Nephron progenitor cell (in vitro differentiated cells): ENCODE data around the gene LRIG1.

Experiments used
- DNase-seq: peaks from one replicate; pipeline ENCODE4 v3.0.0; 2021
- H3K27ac Mint-ChIP-seq: 2 replicates; pipeline ENCODE4 v1.8.0; 2021; ENCODE audit warnings: mild to moderate bottlenecking, moderate library complexity, mixed read lengths
- H3K27me3 Mint-ChIP-seq: 2 replicates; pipeline ENCODE4 v1.8.0; 2021; ENCODE audit warnings: mild to moderate bottlenecking, low read depth, mixed read lengths; ENCODE audit not compliant: poor library complexity
- H3K36me3 Mint-ChIP-seq: 2 replicates; pipeline ENCODE4 v1.8.0; 2021; ENCODE audit warnings: low read depth, mixed read lengths
- H3K4me1 Mint-ChIP-seq: 2 replicates; pipeline ENCODE4 v1.8.0; 2021; ENCODE audit warnings: mixed read lengths
- H3K4me3 Mint-ChIP-seq: 2 replicates; pipeline ENCODE4 v1.8.0; 2021; ENCODE audit warnings: mild to moderate bottlenecking, moderate library complexity, mixed read lengths
- H3K9me3 Mint-ChIP-seq: 2 replicates; pipeline ENCODE4 v1.8.0; 2021; ENCODE audit warnings: mild to moderate bottlenecking, moderate library complexity, mixed read lengths
- CTCF ChIP-seq: fragments of 200-600 bp; sonication (generic); IDR thresholded peaks from 2 replicates; pipeline ENCODE4 v1.5.0; 2021; ENCODE audit warnings: antibody characterized with exemption

LRIG1 gene

DNA sequence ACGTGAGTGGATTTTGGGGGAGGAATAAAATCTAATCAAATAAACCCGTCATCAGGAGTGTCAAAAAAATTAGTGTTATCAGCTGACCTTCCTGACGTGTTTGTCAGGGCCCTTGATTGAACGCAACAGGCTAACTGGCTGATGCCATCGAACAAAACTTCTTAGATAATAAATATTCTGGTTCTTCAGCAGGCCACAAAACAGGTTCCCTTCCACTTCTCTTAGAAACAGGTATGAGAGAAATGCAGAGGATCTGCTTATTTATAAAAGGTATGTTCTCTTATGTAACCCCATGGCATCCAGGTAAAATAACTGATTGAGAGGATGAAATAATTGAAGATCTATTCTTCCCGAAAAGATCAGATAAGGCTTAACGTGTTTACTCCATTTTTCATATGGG lies 7.6 kb upstream of the LRIG1 start:
- Mint-ChIP-seq H3K4me1 (peaks cover 26% of the 10 kb centered on the region), H3K9me3 (peaks cover 13% of the 10 kb centered on the region), H3K27me3 (peaks cover 19% of the 10 kb centered on the region), H3K36me3 (peaks cover 4% of the 10 kb centered on the region), H3K4me3 (no peak overlapping the region), H3K27ac (no peak overlapping the region)
- no peak for TF ChIP-seq CTCF
- no peak for DNase-seq

- Mint-ChIP-seq H3K4me3 (no peak overlapping the region), H3K27me3 (peaks cover 19% of the 10 kb centered on the region), H3K27ac (peak overlapping the region; percentile 12), H3K9me3 (peaks cover 9% of the 10 kb centered on the region), H3K4me1 (peaks cover 34% of the 10 kb centered on the region), H3K36me3 (no peaks in the 10 kb centered on the region)
- no peak for TF ChIP-seq CTCF
- no peak for DNase-seq
Measured at GRCh38 chr3:66507423-66508260, 6.8 kb upstream of the LRIG1 start.

- H3K4me3 Mint-ChIP-seq = no peak overlapping the region
- H3K27ac Mint-ChIP-seq = no peak overlapping the region
- DNase-seq = no peak
- H3K36me3 Mint-ChIP-seq = no peaks in the 10 kb centered on the region
- H3K27me3 Mint-ChIP-seq = peaks cover 29% of the 10 kb centered on the region
- peaks cover 49% of the 10 kb centered on the region for H3K4me1 Mint-ChIP-seq
- no peaks in the 10 kb centered on the region for H3K9me3 Mint-ChIP-seq
- TF ChIP-seq CTCF = no peak
Measured at GRCh38 chr3:66506154-66506553, 5.3 kb upstream of the LRIG1 start.

- Mint-ChIP-seq H3K9me3 (no peaks in the 10 kb centered on the region), H3K4me1 (peaks cover 51% of the 10 kb centered on the region), H3K36me3 (no peaks in the 10 kb centered on the region), H3K27me3 (peaks cover 22% of the 10 kb centered on the region), H3K4me3 (no peak overlapping the region), H3K27ac (no peak overlapping the region)
- no peak for DNase-seq
- no peak for TF ChIP-seq CTCF
Measured at GRCh38 chr3:66504850-66505641, 4.2 kb upstream of the LRIG1 start.

DNA sequence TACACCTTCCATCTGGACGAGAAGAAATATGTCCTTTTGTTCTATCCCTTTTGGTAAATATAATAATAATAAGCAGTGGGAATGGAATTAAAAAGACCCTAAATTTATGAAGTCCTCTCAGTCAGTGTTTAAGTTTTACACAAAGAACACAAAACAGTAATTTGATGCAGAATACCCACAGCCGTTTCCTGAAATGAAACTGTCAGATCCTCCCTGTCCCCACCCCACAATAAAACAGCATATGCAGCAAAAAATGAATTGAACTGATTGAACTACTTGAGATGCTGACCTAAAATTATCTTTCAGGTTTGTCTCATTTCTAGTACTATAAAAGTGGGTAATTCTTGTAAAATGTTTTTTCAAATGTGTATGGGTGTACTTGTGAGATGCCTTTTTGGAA lies 2.2 kb upstream of the LRIG1 start:
- DNase-seq = no peak
- no peak overlapping the region for H3K4me3 Mint-ChIP-seq
- no peaks in the 10 kb centered on the region for H3K36me3 Mint-ChIP-seq
- no peak for TF ChIP-seq CTCF
- peaks cover 13% of the 10 kb centered on the region for H3K27me3 Mint-ChIP-seq
- H3K27ac Mint-ChIP-seq = no peak overlapping the region
- H3K4me1 Mint-ChIP-seq = peaks cover 71% of the 10 kb centered on the region
- H3K9me3 Mint-ChIP-seq = no peaks in the 10 kb centered on the region
